Activated B cell treated with CpG ODN at 0.5 μM for 24 hours (primary cell): ENCODE data around the gene AKR7A2. TPM values are rescaled to one million over a fixed set of nuclear protein-coding genes. Genes with fewer than 3 reads are reported as not detected.
"Not testable (repeated sequence)": the region's sequence is repeated elsewhere in the genome, so short reads cannot be mapped to it uniquely, and the experiment has no call there.

Source experiments
- ATAC-seq: fragments of 200-7000 bp; cut with Tn5 transposase; one replicate; pipeline ENCODE4 v1.10.0; 2021; ENCODE audit warnings: low read depth, mild to moderate bottlenecking, moderate library complexity
- CTCF ChIA-PET: fragments of 350-600 bp; sonication (Branson Sonifier 250); formaldehyde crosslinking; loops from one replicate; lab custom pipeline; 2021; ENCODE audit warnings: antibody characterized with exemption; lab: Charles Lee
- POLR2A ChIA-PET: fragments of 350-600 bp; sonication (Branson Sonifier 250); formaldehyde crosslinking; loops from one replicate; lab custom pipeline; 2021; ENCODE audit warnings: antibody characterized with exemption; lab: Charles Lee
- DNase-seq: peaks from one replicate; pipeline ENCODE4 v3.0.0; 2022
- H3K27ac Mint-ChIP-seq: one replicate; pipeline ENCODE4 v1.8.0; 2020; ENCODE audit warnings: mixed read lengths
- H3K27me3 Mint-ChIP-seq: one replicate; pipeline ENCODE4 v1.8.0; 2021; ENCODE audit warnings: mixed read lengths
- H3K36me3 Mint-ChIP-seq: one replicate; pipeline ENCODE4 v1.8.0; 2021; ENCODE audit warnings: low read depth, mixed read lengths
- H3K4me1 Mint-ChIP-seq: one replicate; pipeline ENCODE4 v1.8.0; 2021; ENCODE audit warnings: mixed read lengths
- H3K4me3 Mint-ChIP-seq: one replicate; pipeline ENCODE4 v1.8.0; 2020; ENCODE audit warnings: mild to moderate bottlenecking, mixed read lengths
- H3K9me3 Mint-ChIP-seq: one replicate; pipeline ENCODE4 v1.8.0; 2020; ENCODE audit warnings: mixed read lengths
- CTCF ChIP-seq: fragments of 200-600 bp; IDR thresholded peaks from one replicate; pipeline ENCODE4 v1.8.0; 2022; ENCODE audit warnings: antibody characterized with exemption, mild to moderate bottlenecking
- intact Hi-C: fragments of 100-400 bp; cut with micrococcal nuclease; formaldehyde crosslinking; loops from one replicate; pipeline ENCODE4 v1.15.1; 2024
- total RNA-seq: library from RNA; stranded (reverse); gene quantifications from 2 replicates; pipeline ENCODE4 v1.2.3, GENCODE V29; 2022

Gene AKR7A2
- total RNA-seq, 1 donor from 2014 or later: 29.9 TPM

- Mint-ChIP-seq H3K4me3 (no peak overlapping the region), H3K27me3 (peaks cover 14% of the 10 kb centered on the region), H3K36me3 (peaks cover 2% of the 10 kb centered on the region), H3K4me1 (peaks cover 9% of the 10 kb centered on the region), H3K9me3 (no peaks in the 10 kb centered on the region), H3K27ac (no peak overlapping the region)
- no peak for TF ChIP-seq CTCF
- ATAC-seq: no peak
- ChIA-PET POLR2A (no interaction called here), CTCF (no interaction called here)
- intact Hi-C loops: no loop called here
- no peak for DNase-seq
Observed at GRCh38 chr1:19284881-19285280, 27.1 kb downstream of the AKR7A2 start.

DNA sequence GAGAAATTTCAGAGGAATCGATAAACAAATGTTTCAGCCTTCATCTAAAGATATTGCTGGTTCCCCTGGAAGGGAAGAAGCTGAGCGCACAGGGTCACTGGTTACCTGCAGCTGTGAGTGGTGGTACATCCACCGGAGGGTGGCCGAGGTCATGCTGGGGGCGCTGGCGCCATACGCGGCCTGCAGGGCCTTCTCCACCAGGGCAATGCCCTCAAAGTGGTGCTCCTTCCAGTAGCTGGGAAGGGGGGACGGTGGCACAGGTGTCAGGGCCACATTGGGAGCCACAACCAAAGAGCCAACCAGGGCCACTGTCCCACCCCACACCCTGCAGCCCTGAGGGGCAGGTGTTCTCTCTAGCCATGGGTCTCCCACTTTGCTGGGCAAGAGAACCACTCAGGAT, 28.1 kb downstream of the AKR7A2 start:
- Mint-ChIP-seq H3K4me1 (peaks cover 5% of the 10 kb centered on the region), H3K9me3 (peaks cover 3% of the 10 kb centered on the region), H3K4me3 (no peak overlapping the region), H3K36me3 (peaks cover 2% of the 10 kb centered on the region), H3K27me3 (peaks cover 5% of the 10 kb centered on the region), H3K27ac (no peak overlapping the region)
- ATAC-seq (no peak), DNase-seq (no peak)
- TF ChIP-seq CTCF: no peak
- intact Hi-C loops: no loop called here
- ChIA-PET CTCF (no interaction called here), POLR2A (no interaction called here)

DNA sequence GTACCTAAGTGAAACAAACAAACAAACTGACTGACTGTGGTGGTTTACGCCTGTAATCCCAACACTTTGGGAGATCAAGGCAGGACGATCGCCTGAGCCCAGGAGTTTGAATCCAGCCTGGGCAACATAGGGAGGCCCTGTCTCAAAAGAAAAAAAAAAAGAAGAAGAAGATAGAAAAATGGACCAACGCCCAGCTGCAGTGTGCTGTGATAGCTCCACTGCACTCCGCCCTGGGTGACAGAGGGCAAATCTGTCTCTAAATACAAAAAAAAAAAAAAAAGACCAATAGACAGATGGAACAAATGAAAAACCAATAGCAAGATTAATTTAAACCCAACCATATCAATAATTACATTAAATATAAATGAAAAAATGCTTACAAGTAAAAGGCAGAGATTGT, 37.3 kb downstream of the AKR7A2 start:
- Mint-ChIP-seq H3K4me3 (no peak overlapping the region), H3K27me3 (peaks cover 14% of the 10 kb centered on the region), H3K4me1 (no peaks in the 10 kb centered on the region), H3K9me3 (peaks cover 10% of the 10 kb centered on the region), H3K36me3 (no peaks in the 10 kb centered on the region), H3K27ac (no peak overlapping the region)
- ATAC-seq (no peak), DNase-seq (no peak)
- TF ChIP-seq CTCF: no peak
- ChIA-PET CTCF (no interaction called here), POLR2A (no interaction called here)
- intact Hi-C loops: no loop called here

DNA sequence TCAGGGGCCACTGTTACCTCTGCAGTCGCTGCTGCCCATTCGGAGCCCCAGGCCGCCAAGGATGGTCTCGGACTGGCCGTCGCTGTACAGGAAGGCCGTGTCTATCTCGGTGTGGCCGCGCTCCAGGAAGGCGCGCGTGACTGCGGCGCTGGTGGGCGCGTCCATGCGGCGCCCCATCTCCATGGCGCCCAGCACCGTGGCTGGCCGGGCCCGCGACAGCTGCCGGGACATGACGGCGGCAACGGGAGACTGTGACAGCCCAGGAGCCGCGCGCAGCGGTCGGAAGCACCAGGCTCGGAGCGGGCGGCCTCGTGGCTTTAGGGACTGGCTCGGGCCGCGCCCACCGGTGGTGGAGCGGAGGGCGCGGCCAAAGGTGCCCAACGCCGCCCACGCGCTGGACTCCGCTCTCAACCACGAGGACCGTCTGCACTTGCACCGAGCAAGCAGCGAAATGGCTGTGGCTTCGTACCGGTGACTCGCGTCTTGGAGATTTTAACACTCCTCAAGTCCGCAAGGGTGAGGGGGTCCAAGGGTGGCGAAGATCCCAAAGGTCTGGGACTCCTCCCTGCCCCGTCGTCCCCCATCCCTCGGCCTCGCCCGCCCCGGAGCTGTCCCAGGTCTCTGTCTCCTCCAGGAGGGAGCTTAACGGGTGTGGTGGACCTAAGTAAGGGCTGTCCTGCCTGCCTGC, 38.0 kb downstream of the AKR7A2 start:
- POLR2A ChIA-PET, H3K9me3 Mint-ChIP-seq: not testable (repeated sequence)
- H3K27me3 Mint-ChIP-seq: peaks cover 14% of the 10 kb centered on the region

GRCh38 chr1:19273106-19273843, 38.7 kb downstream of the AKR7A2 start:
- intact Hi-C loops: no loop called here
- Mint-ChIP-seq H3K27me3 (peaks cover 14% of the 10 kb centered on the region), H3K4me1 (no peaks in the 10 kb centered on the region), H3K36me3 (no peaks in the 10 kb centered on the region), H3K9me3 (peaks cover 7% of the 10 kb centered on the region), H3K27ac (no peak overlapping the region), H3K4me3 (no peak overlapping the region)
- POLR2A ChIA-PET: no interaction called here
- CTCF ChIA-PET: no interaction called here
- ATAC-seq (no peak), DNase-seq (no peak)
- TF ChIP-seq CTCF: no peak

More for the DNA sequence above, 38.0 kb downstream of the AKR7A2 start:
- DNase-seq, intact Hi-C loops, H3K36me3 Mint-ChIP-seq, H3K4me3 Mint-ChIP-seq, H3K4me1 Mint-ChIP-seq, CTCF ChIA-PET, H3K27ac Mint-ChIP-seq: not testable (repeated sequence)
- ATAC-seq: peak; percentile 21
